NCI-H1694 (cell line): ENCODE data around the gene ARHGEF39.

Experiments
- DNase-seq: peaks from one replicate; lab custom pipeline; 2025; lab: John Stamatoyannopoulos, UW

Gene ARHGEF39

GRCh38 chr9:35691334-35691650 lies 26.3 kb upstream of the ARHGEF39 start:
- no peak for DNase-seq

- DNase-seq: peak; percentile 27
These were observed 25.8 kb upstream of the ARHGEF39 start for GRCh38 chr9:35690614-35691333.

GRCh38 chr9:35690294-35690613 lies 25.3 kb upstream of the ARHGEF39 start:
- no peak for DNase-seq

GRCh38 chr9:35689542-35690293 lies 24.7 kb upstream of the ARHGEF39 start, which contains the start of gene TPM2:
TPM2 (minus strand) TSS chr9:35689925; CDS start chr9:35689817, 108 bp downstream.
- no peak for DNase-seq

- no peak for DNase-seq
These were observed 23.9 kb upstream of the ARHGEF39 start for GRCh38 chr9:35688558-35689541.

- DNase-seq: no peak
These were observed 23.1 kb upstream of the ARHGEF39 start for GRCh38 chr9:35687972-35688557.

GRCh38 chr9:35687306-35687705 lies 22.3 kb upstream of the ARHGEF39 start:
- DNase-seq: no peak

GRCh38 chr9:35686222-35687203 lies 21.5 kb upstream of the ARHGEF39 start:
- DNase-seq: no peak

GRCh38 chr9:35685506-35685905 lies 20.5 kb upstream of the ARHGEF39 start:
- no peak for DNase-seq

- DNase-seq: no peak
These were observed 19.9 kb upstream of the ARHGEF39 start for GRCh38 chr9:35684921-35685320.

GRCh38 chr9:35683323-35683722 lies 18.3 kb upstream of the ARHGEF39 start:
- DNase-seq: no peak

- DNase-seq: no peak
These were observed 17.7 kb upstream of the ARHGEF39 start for GRCh38 chr9:35682520-35683315.

- DNase-seq: no peak
These were observed 17.1 kb upstream of the ARHGEF39 start for GRCh38 chr9:35682051-35682450.

- no peak for DNase-seq
These were observed 16.5 kb upstream of the ARHGEF39 start for GRCh38 chr9:35681341-35682002.

GRCh38 chr9:35680331-35681105 lies 15.5 kb upstream of the ARHGEF39 start:
- no peak for DNase-seq

GRCh38 chr9:35679766-35680330 lies 14.9 kb upstream of the ARHGEF39 start:
- no peak for DNase-seq

GRCh38 chr9:35679091-35679490 lies 14.1 kb upstream of the ARHGEF39 start:
- DNase-seq: no peak

GRCh38 chr9:35675732-35676392 lies 10.9 kb upstream of the ARHGEF39 start:
- no peak for DNase-seq
